ENCODE results near the gene DGKQ. TPM values are rescaled to one million over a fixed set of nuclear protein-coding genes. Genes with fewer than 3 reads are reported as not detected.
A peak's percentile ranks its signal among the peaks of the same experiment; 100 is the strongest.

The DGKQ gene
- total and polyA plus RNA-seq, 4 experiments from 2014 or later: 1.9 to 29.6 (median 18.2) TPM

GRCh38 chr4:1009542-1010394 lies 36.4 kb upstream of the DGKQ start:
- ChIA-PET CTCF (ENCODE audit: partially characterized antibody) (no interaction called here), POLR2A (ENCODE audit: partially characterized antibody) (interaction anchor here (1.1 to 2.5 kb wide), 9 partner anchors 11 to 337 kb away, joined by 3 to 19 read pairs (median 8); partner anchors contain the start of genes ATP5ME, DGKQ, GAK and IDUA)
- Histone ChIP-seq H3K27me3 (ENCODE audit: insufficient read depth, low read length) (peaks cover 7% of the 10 kb centered on the region), H3K4me3 (ENCODE audit: low read length in 2 of 2) (peak overlapping the region; percentile 52 to 75), H3K4me1 (ENCODE audit: insufficient read depth, low read length) (peaks cover 25% of the 10 kb centered on the region), H3K27ac (ENCODE audit: low read depth, low read length) (peak overlapping the region; percentile 76), H3K9me3 (ENCODE audit: control insufficient read depth in 1 of 2, low read length in 2 of 2) (no peaks in the 10 kb centered on the region), H3K36me3 (ENCODE audit: insufficient read depth, low read length) (no peaks in the 10 kb centered on the region)
- Mint-ChIP-seq H3K36me3 (peaks cover 0 to 4% of the 10 kb centered on the region in 2 donors), H3K4me1 (peaks cover 6 to 17% (median 13%) of the 10 kb centered on the region in 4 donors), H3K27me3 (peaks cover 16 to 28% of the 10 kb centered on the region in 2 donors), H3K27ac (peak overlapping the region in 6 of 7 donors; percentile 63 to 98 (median 90)), H3K9me3 (peaks cover 0 to 8% (median 1%) of the 10 kb centered on the region in 8 donors), H3K4me3 (peak overlapping the region; percentile 85 to 92 (median 88))
- peak; percentile 60 to 77 (median 66) for DNase-seq
- intact Hi-C loops (cut with micrococcal nuclease): loop anchor here (1.0 to 5.0 kb wide), 8 partner anchors 23 to 337 kb away; partner anchors contain the start of genes ATP5ME, CTBP1, DGKQ and GAK

- H3K36me3 ChIP-seq (ENCODE audit: insufficient read depth, low read length): no peaks in the 10 kb centered on the region
- H3K27ac Mint-ChIP-seq: peak overlapping the region in 6 of 7 donors; percentile 9 to 78 (median 68)
These were observed 35.6 kb upstream of the DGKQ start for GRCh38 chr4:1008840-1009541.

GRCh38 chr4:1006856-1007255 lies 33.5 kb upstream of the DGKQ start:
- POLR2A ChIA-PET (ENCODE audit: partially characterized antibody): no interaction called here
- Mint-ChIP-seq H3K27ac (no peak overlapping the region), H3K4me1 (peaks cover 7 to 17% (median 12%) of the 10 kb centered on the region in 4 donors), H3K27me3 (peaks cover 20 to 30% of the 10 kb centered on the region in 2 donors), H3K4me3 (peak overlapping the region in 1 of 8 donors; percentile 22), H3K36me3 (peaks cover 0 to 4% of the 10 kb centered on the region in 2 donors), H3K9me3 (peaks cover 0 to 9% (median 1%) of the 10 kb centered on the region in 8 donors)
- H3K4me1 ChIP-seq (ENCODE audit: insufficient read depth, low read length): peaks cover 22% of the 10 kb centered on the region
- peaks cover 7% of the 10 kb centered on the region for H3K27me3 ChIP-seq (ENCODE audit: insufficient read depth, low read length)
- CTCF ChIA-PET (ENCODE audit: partially characterized antibody): no interaction called here
- H3K36me3 ChIP-seq (ENCODE audit: insufficient read depth, low read length): no peaks in the 10 kb centered on the region
- no peak for DNase-seq
- H3K4me3 ChIP-seq (ENCODE audit: low read length in 2 of 2): no peak overlapping the region
- no peak overlapping the region for H3K27ac ChIP-seq (ENCODE audit: low read depth, low read length)
- no peaks in the 10 kb centered on the region for H3K9me3 ChIP-seq (ENCODE audit: control insufficient read depth in 1 of 2, low read length in 2 of 2)
- intact Hi-C loops (cut with micrococcal nuclease): no loop called here

More at GRCh38 chr4:1008840-1009541, 35.6 kb upstream of the DGKQ start:
- intact Hi-C loops (cut with micrococcal nuclease): loop anchor here (1.0 kb wide), 4 partner anchors 36 to 335 kb away; partner anchors contain the start of genes ATP5ME, DGKQ, GAK and MYL5
- peaks cover 7% of the 10 kb centered on the region for H3K27me3 ChIP-seq (ENCODE audit: insufficient read depth, low read length)
- DNase-seq: peak in 4 of 5 donors; percentile 26 to 52 (median 40)
- CTCF ChIA-PET (ENCODE audit: partially characterized antibody): no interaction called here
- peaks cover 0 to 8% (median 1%) of the 10 kb centered on the region in 8 donors for H3K9me3 Mint-ChIP-seq
- peak overlapping the region in 1 of 2 donors; percentile 46 for H3K4me3 ChIP-seq (ENCODE audit: low read length in 2 of 2)
- POLR2A ChIA-PET (ENCODE audit: partially characterized antibody): interaction anchor here (0.7 to 2.5 kb wide), 4 partner anchors 10 to 77 kb away, joined by 3 to 19 read pairs (median 9); partner anchors contain the start of genes DGKQ, GAK, IDUA and TMEM175
- peak overlapping the region; percentile 68 to 85 (median 80) for H3K4me3 Mint-ChIP-seq
- H3K27ac ChIP-seq (ENCODE audit: low read depth, low read length): peak overlapping the region; percentile 34
- peaks cover 0 to 4% of the 10 kb centered on the region in 2 donors for H3K36me3 Mint-ChIP-seq
- no peaks in the 10 kb centered on the region for H3K9me3 ChIP-seq (ENCODE audit: control insufficient read depth in 1 of 2, low read length in 2 of 2)
- peaks cover 16 to 30% of the 10 kb centered on the region in 2 donors for H3K27me3 Mint-ChIP-seq
- peaks cover 6 to 17% (median 13%) of the 10 kb centered on the region in 4 donors for H3K4me1 Mint-ChIP-seq
- H3K4me1 ChIP-seq (ENCODE audit: insufficient read depth, low read length): peaks cover 25% of the 10 kb centered on the region

- H3K36me3 ChIP-seq (ENCODE audit: insufficient read depth, low read length): no peaks in the 10 kb centered on the region
- no peak overlapping the region for H3K4me3 ChIP-seq (ENCODE audit: low read length in 2 of 2)
- no peak overlapping the region for H3K27ac ChIP-seq (ENCODE audit: low read depth, low read length)
- peaks cover 12% of the 10 kb centered on the region for H3K4me1 ChIP-seq (ENCODE audit: insufficient read depth, low read length)
- CTCF ChIA-PET (ENCODE audit: partially characterized antibody): no interaction called here
- DNase-seq: peak in 1 of 5 donors; percentile 19
- H3K27me3 ChIP-seq (ENCODE audit: insufficient read depth, low read length): peaks cover 13% of the 10 kb centered on the region
- Mint-ChIP-seq H3K4me3 (no peak overlapping the region), H3K27ac (no peak overlapping the region), H3K4me1 (peaks cover 4 to 10% (median 8%) of the 10 kb centered on the region in 4 donors), H3K27me3 (peaks cover 24 to 28% of the 10 kb centered on the region in 2 donors), H3K36me3 (no peaks in the 10 kb centered on the region), H3K9me3 (peaks cover 0 to 9% (median 1%) of the 10 kb centered on the region in 8 donors)
- POLR2A ChIA-PET (ENCODE audit: partially characterized antibody): interaction anchor here (0.9 kb wide), 1 partner anchor 18 kb away, joined by 3 read pairs; the partner anchor contains the start of gene IDUA
- no peaks in the 10 kb centered on the region for H3K9me3 ChIP-seq (ENCODE audit: control insufficient read depth in 1 of 2, low read length in 2 of 2)
- intact Hi-C loops (cut with micrococcal nuclease): no loop called here
These were observed 31.5 kb upstream of the DGKQ start for GRCh38 chr4:1004557-1005485.

- peaks cover 27 to 31% of the 10 kb centered on the region in 2 donors for H3K27me3 Mint-ChIP-seq
- Histone ChIP-seq H3K4me3 (ENCODE audit: low read length in 2 of 2) (no peak overlapping the region), H3K9me3 (ENCODE audit: control insufficient read depth in 1 of 2, low read length in 2 of 2) (no peaks in the 10 kb centered on the region), H3K4me1 (ENCODE audit: insufficient read depth, low read length) (peaks cover 10% of the 10 kb centered on the region), H3K36me3 (ENCODE audit: insufficient read depth, low read length) (no peaks in the 10 kb centered on the region), H3K27ac (ENCODE audit: low read depth, low read length) (no peak overlapping the region), H3K27me3 (ENCODE audit: insufficient read depth, low read length) (peaks cover 13% of the 10 kb centered on the region)
- POLR2A ChIA-PET (ENCODE audit: partially characterized antibody): no interaction called here
- DNase-seq: no peak
- peaks cover 3 to 11% (median 6%) of the 10 kb centered on the region in 4 donors for H3K4me1 Mint-ChIP-seq
- no peak overlapping the region for H3K4me3 Mint-ChIP-seq
- H3K27ac Mint-ChIP-seq: no peak overlapping the region
- intact Hi-C loops (cut with micrococcal nuclease): no loop called here
- CTCF ChIA-PET (ENCODE audit: partially characterized antibody): no interaction called here
- H3K36me3 Mint-ChIP-seq: no peaks in the 10 kb centered on the region
- peaks cover 0 to 9% (median 1%) of the 10 kb centered on the region in 8 donors for H3K9me3 Mint-ChIP-seq
These were observed 30.7 kb upstream of the DGKQ start for GRCh38 chr4:1004071-1004418.

GRCh38 chr4:1003271-1004070 lies 30.1 kb upstream of the DGKQ start:
- DNase-seq: peak in 1 of 5 donors; percentile 26
- H3K27me3 ChIP-seq (ENCODE audit: insufficient read depth, low read length): peaks cover 8% of the 10 kb centered on the region
- no peak overlapping the region for H3K4me3 Mint-ChIP-seq
- no peaks in the 10 kb centered on the region for H3K36me3 ChIP-seq (ENCODE audit: insufficient read depth, low read length)
- peaks cover 0 to 9% (median 1%) of the 10 kb centered on the region in 8 donors for H3K9me3 Mint-ChIP-seq
- POLR2A ChIA-PET (ENCODE audit: partially characterized antibody): no interaction called here
- CTCF ChIA-PET (ENCODE audit: partially characterized antibody): no interaction called here
- H3K27me3 Mint-ChIP-seq: peaks cover 25 to 28% of the 10 kb centered on the region in 2 donors
- no peaks in the 10 kb centered on the region for H3K9me3 ChIP-seq (ENCODE audit: control insufficient read depth in 1 of 2, low read length in 2 of 2)
- H3K27ac ChIP-seq (ENCODE audit: low read depth, low read length): no peak overlapping the region
- intact Hi-C loops (cut with micrococcal nuclease): no loop called here
- peaks cover under 1 to 7% (median 2%) of the 10 kb centered on the region in 4 donors for H3K4me1 Mint-ChIP-seq
- no peak overlapping the region for H3K4me3 ChIP-seq (ENCODE audit: low read length in 2 of 2)
- no peak overlapping the region for H3K27ac Mint-ChIP-seq
- H3K4me1 ChIP-seq (ENCODE audit: insufficient read depth, low read length): peaks cover 5% of the 10 kb centered on the region
- H3K36me3 Mint-ChIP-seq: no peaks in the 10 kb centered on the region
